Body of pancreas (tissue), 4 donors: ENCODE data around the gene CREB3L2. TPM values are rescaled to one million over a fixed set of nuclear protein-coding genes. Genes with fewer than 3 reads are reported as not detected.
A peak's percentile ranks its signal among the peaks of the same experiment; 100 is the strongest.

ENCODE experiments used
- ATAC-seq: fragments of 150-250 bp; one replicate; pipeline ENCODE4 v1.9.1; 2016
- DNase-seq, 4 donors: peaks; one replicate each; pipeline ENCODE4 v3.0.0-alpha.2; 2019
- H3K27ac ChIP-seq, 4 donors: fragments of 200-600 bp; sonication (generic); 1 replicate in 3 of 4; 2 replicates in 1 of 4; pipeline versions ENCODE4 v1.5.1 to v1.6.1; 2016 to 2019; ENCODE audit warnings: mild to moderate bottlenecking in 1 of 4, mixed read lengths in 1 of 4, moderate library complexity in 1 of 4
- H3K27me3 ChIP-seq, 2 donors: fragments of 200-600 bp; sonication (generic); one replicate each; pipeline ENCODE4 v1.6.0; 2016; ENCODE audit warnings: mild to moderate bottlenecking in 1 of 2
- H3K36me3 ChIP-seq, 2 donors: fragments of 200-600 bp; sonication (generic); replicated peaks in 1 of 2; 2 replicates each; pipeline ENCODE4 v1.5.1; 2016; ENCODE audit warnings: low read depth in 2 of 2; ENCODE audit not compliant: insufficient read depth in 1 of 2
- H3K4me1 ChIP-seq: fragments of 200-600 bp; sonication (generic); one replicate; pipeline ENCODE4 v1.6.0; 2016
- H3K4me3 ChIP-seq, 2 donors: fragments of 200-600 bp; sonication (generic); 1 replicate in 1 of 2; 2 replicates in 1 of 2; pipeline ENCODE4 v1.5.1; 2016 to 2019
- H3K9me3 ChIP-seq, 3 donors: fragments of 200-600 bp; sonication (generic); 1 replicate in 2 of 3; 2 replicates in 1 of 3; pipeline ENCODE4 v1.5.1; 2016
- CTCF ChIP-seq, 7 experiments: fragments of 450-650 bp in 4 of 7; fragments of 200-600 bp in 3 of 7; sonication (generic) in 3 of 7; IDR thresholded peaks; one replicate each; pipeline ENCODE4 v1.5.1; 2016 to 2019; ENCODE audit warnings: antibody characterized with exemption in 7 of 7
- POLR2A ChIP-seq, 3 donors: fragments of 450-650 bp; IDR thresholded peaks; one replicate each; pipeline ENCODE4 v1.6.1; 2016; ENCODE audit warnings: antibody characterized with exemption in 3 of 3, mild to moderate bottlenecking in 2 of 3
- WGBS, 2 donors: methylation state at CpG; one replicate each; pipeline ENCODE4 v1.1.5; 2017; 5-methylcytosine and 5-hydroxymethylcytosine counted together
- intact Hi-C: fragments of 100-400 bp; cut with DNase I; formaldehyde crosslinking; loops from one replicate; pipeline ENCODE4 v1.15.1; 2023
- total RNA-seq, 2 donors: library from RNA; depleted of rRNA; stranded (reverse); fragments of >200 nt; gene quantifications; one replicate each; pipeline ENCODE4 v1.1.0, GENCODE V29; 2016

Gene CREB3L2
- total RNA-seq, 2 donors from 2014 or later: 21.3 to 28.0 TPM

GRCh38 chr7:137996871-137997270 lies 5.0 kb downstream of the CREB3L2 start:
- peak overlapping the region in 3 of 4 donors; percentile 32 to 59 (median 42) for H3K27ac ChIP-seq
- WGBS, 2 donors: 38 to 39% methylated on average over 3 of the region's 3 CpGs
- no peak overlapping the region for H3K4me3 ChIP-seq
- H3K4me1 ChIP-seq: peaks cover 69% of the 10 kb centered on the region
- H3K9me3 ChIP-seq: no peaks in the 10 kb centered on the region
- ATAC-seq (no peak), DNase-seq (no peak)
- no peak for TF ChIP-seq POLR2A (IDR thresholded peaks at IDR 0.05)
- no peak for TF ChIP-seq CTCF (IDR thresholded peaks at IDR 0.05)
- H3K36me3 ChIP-seq: no peaks in the 10 kb centered on the region
- intact Hi-C loops: no loop called here
- no peaks in the 10 kb centered on the region for H3K27me3 ChIP-seq

GRCh38 chr7:137996386-137996851 lies 5.5 kb downstream of the CREB3L2 start:
- H3K36me3 ChIP-seq: no peaks in the 10 kb centered on the region
- no peaks in the 10 kb centered on the region for H3K27me3 ChIP-seq
- intact Hi-C loops: no loop called here
- peak; percentile 38 to 53 (median 40) for DNase-seq
- no peak overlapping the region for H3K4me3 ChIP-seq
- ATAC-seq: no peak
- peaks cover 74% of the 10 kb centered on the region for H3K4me1 ChIP-seq
- H3K9me3 ChIP-seq: no peaks in the 10 kb centered on the region
- no peak for TF ChIP-seq CTCF (IDR thresholded peaks at IDR 0.05)
- H3K27ac ChIP-seq: peak overlapping the region in 3 of 4 donors; percentile 32 to 59 (median 42)
- WGBS, 2 donors: 22 to 41% methylated on average over 6 of the region's 6 CpGs

- peak overlapping the region; percentile 44 to 76 (median 60) for H3K27ac ChIP-seq
- intact Hi-C loops: no loop called here
- peaks cover 93% of the 10 kb centered on the region for H3K4me1 ChIP-seq
- no peak overlapping the region for H3K4me3 ChIP-seq
- TF ChIP-seq POLR2A (IDR thresholded peaks at IDR 0.05) (no peak), CTCF (IDR thresholded peaks at IDR 0.05) (peak in 1 of 7 experiments; percentile 19)
- WGBS, 2 donors: 29 to 31% methylated on average over 4 of the region's 4 CpGs
- H3K36me3 ChIP-seq: no peaks in the 10 kb centered on the region
- H3K27me3 ChIP-seq: no peaks in the 10 kb centered on the region
- DNase-seq (peak in 3 of 4 donors; percentile 29 to 49 (median 30)), ATAC-seq (peak; percentile 41)
- no peaks in the 10 kb centered on the region for H3K9me3 ChIP-seq
These were observed 7.7 kb downstream of the CREB3L2 start for GRCh38 chr7:137994216-137994615.

- intact Hi-C loops: no loop called here
- H3K27me3 ChIP-seq: no peaks in the 10 kb centered on the region
- WGBS, 2 donors: 90 to 91% methylated on average over 6 of the region's 6 CpGs
- TF ChIP-seq POLR2A (IDR thresholded peaks at IDR 0.05) (no peak), CTCF (IDR thresholded peaks at IDR 0.05) (no peak)
- ATAC-seq: no peak
- H3K9me3 ChIP-seq: no peaks in the 10 kb centered on the region
- H3K27ac ChIP-seq: peak overlapping the region; percentile 44 to 76 (median 60)
- H3K36me3 ChIP-seq: no peaks in the 10 kb centered on the region
- peaks cover 93% of the 10 kb centered on the region for H3K4me1 ChIP-seq
- DNase-seq: no peak
- no peak overlapping the region for H3K4me3 ChIP-seq
These were observed 8.5 kb downstream of the CREB3L2 start for GRCh38 chr7:137993395-137993743.
